ENCODE results near the gene SLC39A12.

DNA sequence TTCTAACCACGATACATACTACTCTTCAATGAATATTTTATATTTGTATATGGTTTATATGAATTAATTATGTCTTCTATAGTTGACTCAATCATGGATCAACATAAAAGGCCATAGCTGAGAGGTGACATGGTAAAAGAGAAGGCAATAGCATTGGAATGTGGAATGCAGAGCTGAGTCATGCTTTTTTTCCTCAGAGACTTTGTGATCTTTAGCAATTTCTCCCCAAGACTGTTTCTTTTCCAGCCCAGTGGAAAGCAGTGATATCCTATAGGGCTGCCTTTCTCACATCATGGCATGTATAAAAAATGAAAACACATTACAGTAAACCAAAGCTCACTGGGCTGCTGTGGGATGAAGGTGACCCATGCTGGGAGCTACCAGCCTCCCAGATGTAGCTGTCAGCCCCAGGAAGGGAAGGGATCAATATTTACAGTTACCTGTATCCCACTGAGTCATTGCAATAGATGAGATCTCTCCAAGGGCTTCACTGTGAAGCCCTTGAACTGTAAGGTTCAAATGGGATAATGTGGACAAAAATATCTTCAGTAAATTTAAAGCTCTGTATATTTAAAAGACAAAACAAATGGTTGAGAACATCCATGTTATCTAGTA lies 30.2 kb downstream of the SLC39A12 start:
- TF ChIP-seq POLR2AphosphoS5 (IDR thresholded peaks at IDR 0.05; ENCODE audit: low read depth, low read length) (no peak), FOXP2 (optimal IDR thresholded peaks at IDR 0.05; ENCODE audit: borderline replicate concordance, extremely low read depth, extremely low read length, insufficient read depth) (no peak)
